HuH-7 (cell line): ENCODE data around the gene LRRC10B.

ENCODE experiments used
- DNase-seq: peaks from one replicate; pipeline ENCODE4 v3.0.0; 2011; ENCODE audit warnings: low spot score

The LRRC10B gene

GRCh38 chr11:61531044-61531443 is 22.5 kb downstream of the LRRC10B start:
- peak; percentile 63 for DNase-seq

- peak; percentile 100 for DNase-seq
Observed at GRCh38 chr11:61532134-61533038, 23.8 kb downstream of the LRRC10B start.

GRCh38 chr11:61533039-61533375 is 24.5 kb downstream of the LRRC10B start:
- no peak for DNase-seq

GRCh38 chr11:61533401-61533800 is 24.9 kb downstream of the LRRC10B start:
- DNase-seq = no peak

GRCh38 chr11:61534025-61534932 is 25.7 kb downstream of the LRRC10B start:
- no peak for DNase-seq

GRCh38 chr11:61534933-61535839 is 26.6 kb downstream of the LRRC10B start:
- DNase-seq = no peak

GRCh38 chr11:61535998-61536675 is 27.6 kb downstream of the LRRC10B start:
- DNase-seq = no peak

- peak; percentile 85 for DNase-seq
Observed at GRCh38 chr11:61536676-61537270, 28.2 kb downstream of the LRRC10B start.

GRCh38 chr11:61537326-61537725 is 28.8 kb downstream of the LRRC10B start:
- no peak for DNase-seq

GRCh38 chr11:61538636-61538961 is 30.1 kb downstream of the LRRC10B start:
- DNase-seq = no peak

- no peak for DNase-seq
Observed at GRCh38 chr11:61539006-61539405, 30.5 kb downstream of the LRRC10B start.

- DNase-seq = no peak
Observed at GRCh38 chr11:61539831-61540357, 31.3 kb downstream of the LRRC10B start.

- no peak for DNase-seq
Observed at GRCh38 chr11:61540528-61540927, 32.0 kb downstream of the LRRC10B start.

- DNase-seq = peak; percentile 79
Observed at GRCh38 chr11:61541598-61541997, 33.0 kb downstream of the LRRC10B start.

- no peak for DNase-seq
Observed at GRCh38 chr11:61542024-61542461, 33.5 kb downstream of the LRRC10B start.

- no peak for DNase-seq
Observed at GRCh38 chr11:61542705-61543104, 34.2 kb downstream of the LRRC10B start.

- peak; percentile 92 for DNase-seq
Observed at GRCh38 chr11:61543606-61544306, 35.2 kb downstream of the LRRC10B start.

- no peak for DNase-seq
Observed at GRCh38 chr11:61544466-61544865, 35.9 kb downstream of the LRRC10B start.

- DNase-seq = peak; percentile 98
Observed at GRCh38 chr11:61545341-61545740, 36.8 kb downstream of the LRRC10B start.

GRCh38 chr11:61545921-61546320 is 37.4 kb downstream of the LRRC10B start:
- no peak for DNase-seq
